Measurements from ENCODE around the gene CGGBP1. TPM values are rescaled to one million over a fixed set of nuclear protein-coding genes. Genes with fewer than 3 reads are reported as not detected.

CGGBP1 gene
- total RNA-seq, 2 donors from 2014 or later: 48.9 to 57.6 TPM

GRCh38 chr3:88090681-88091080, 31.9 kb upstream of the CGGBP1 start:
- intact Hi-C loops (cut with DNase I): no loop called here
- Histone ChIP-seq H3K4me3 (no peak overlapping the region), H3K27me3 (replicated peaks; ENCODE audit: insufficient read depth) (no peaks in the 10 kb centered on the region), H3K27ac (no peak overlapping the region), H3K4me1 (replicated peaks) (no peaks in the 10 kb centered on the region), H3K36me3 (no peaks in the 10 kb centered on the region), H3K9me3 (no peaks in the 10 kb centered on the region)
- WGBS: 80% methylated on average over 4 of the region's 4 CpGs
- TF ChIP-seq POLR2AphosphoS5 (IDR thresholded peaks at IDR 0.05) (no peak), POLR2A (IDR thresholded peaks at IDR 0.05) (no peak), CTCF (IDR thresholded peaks at IDR 0.05) (no peak)
- no peak for DNase-seq (ENCODE audit: low spot score)

GRCh38 chr3:88084097-88084501, 25.3 kb upstream of the CGGBP1 start:
- WGBS: 33% methylated on average over 2 of the region's 2 CpGs
- Histone ChIP-seq H3K36me3 (no peaks in the 10 kb centered on the region), H3K4me3 (no peak overlapping the region), H3K27me3 (replicated peaks; ENCODE audit: insufficient read depth) (no peaks in the 10 kb centered on the region), H3K27ac (no peak overlapping the region), H3K9me3 (no peaks in the 10 kb centered on the region), H3K4me1 (replicated peaks) (no peaks in the 10 kb centered on the region)
- no peak for DNase-seq (ENCODE audit: low spot score)
- intact Hi-C loops (cut with DNase I): no loop called here
- TF ChIP-seq POLR2A (IDR thresholded peaks at IDR 0.05) (no peak), POLR2AphosphoS5 (IDR thresholded peaks at IDR 0.05) (peak; percentile 56), CTCF (IDR thresholded peaks at IDR 0.05) (no peak)

GRCh38 chr3:88082854-88083253, 24.0 kb upstream of the CGGBP1 start:
- H3K27ac ChIP-seq: no peak overlapping the region
- TF ChIP-seq POLR2AphosphoS5 (IDR thresholded peaks at IDR 0.05): no peak
- no peak for TF ChIP-seq CTCF (IDR thresholded peaks at IDR 0.05)
- no peak for TF ChIP-seq POLR2A (IDR thresholded peaks at IDR 0.05)
- 77% methylated on average over 2 of the region's 2 CpGs for WGBS
- no peaks in the 10 kb centered on the region for H3K9me3 ChIP-seq
- no peaks in the 10 kb centered on the region for H3K36me3 ChIP-seq
- H3K4me1 ChIP-seq (replicated peaks): no peaks in the 10 kb centered on the region
- intact Hi-C loops (cut with DNase I): no loop called here
- no peak for DNase-seq (ENCODE audit: low spot score)
- H3K4me3 ChIP-seq: no peak overlapping the region
- H3K27me3 ChIP-seq (replicated peaks; ENCODE audit: insufficient read depth): no peaks in the 10 kb centered on the region

- DNase-seq (ENCODE audit: low spot score): no peak
- no peak overlapping the region for H3K4me3 ChIP-seq
- WGBS: 91% methylated on average over 3 of the region's 3 CpGs
- no peaks in the 10 kb centered on the region for H3K36me3 ChIP-seq
- TF ChIP-seq POLR2A (IDR thresholded peaks at IDR 0.05) (no peak), POLR2AphosphoS5 (IDR thresholded peaks at IDR 0.05) (no peak), CTCF (IDR thresholded peaks at IDR 0.05) (no peak)
- H3K27me3 ChIP-seq (replicated peaks; ENCODE audit: insufficient read depth): no peaks in the 10 kb centered on the region
- no peak overlapping the region for H3K27ac ChIP-seq
- intact Hi-C loops (cut with DNase I): no loop called here
- H3K4me1 ChIP-seq (replicated peaks): no peaks in the 10 kb centered on the region
- no peaks in the 10 kb centered on the region for H3K9me3 ChIP-seq
These were observed 20.1 kb upstream of the CGGBP1 start for GRCh38 chr3:88078932-88079331.

- no peak for TF ChIP-seq POLR2AphosphoS5 (IDR thresholded peaks at IDR 0.05)
- no peak for TF ChIP-seq POLR2A (IDR thresholded peaks at IDR 0.05)
- TF ChIP-seq CTCF (IDR thresholded peaks at IDR 0.05): no peak
- 95% methylated on average over 1 of the region's 1 CpG for WGBS
- H3K27me3 ChIP-seq (replicated peaks; ENCODE audit: insufficient read depth): no peaks in the 10 kb centered on the region
- no peak overlapping the region for H3K4me3 ChIP-seq
- no peak overlapping the region for H3K27ac ChIP-seq
- H3K9me3 ChIP-seq: no peaks in the 10 kb centered on the region
- intact Hi-C loops (cut with DNase I): no loop called here
- no peaks in the 10 kb centered on the region for H3K4me1 ChIP-seq (replicated peaks)
- no peaks in the 10 kb centered on the region for H3K36me3 ChIP-seq
- DNase-seq (ENCODE audit: low spot score): no peak
These were observed 17.9 kb upstream of the CGGBP1 start for GRCh38 chr3:88076712-88077111.
